Hepatocyte (in vitro differentiated cells): ENCODE results near the gene TBC1D1. TPM values are rescaled to one million over a fixed set of nuclear protein-coding genes. Genes with fewer than 3 reads are reported as not detected.

Experiments
- DNase-seq: peaks from one replicate; pipeline ENCODE4 v3.0.0-alpha.2; 2016; ENCODE audit warnings: low spot score
- H2AFZ ChIP-seq: fragments of 200-600 bp; sonication (generic); 2 replicates; pipeline ENCODE4 v1.6.0; 2016; ENCODE audit warnings: antibody characterized with exemption, mild to moderate bottlenecking
- H3K27ac ChIP-seq: fragments of 200-600 bp; sonication (generic); 2 replicates; pipeline ENCODE4 v1.5.1; 2016; ENCODE audit warnings: mild to moderate bottlenecking
- H3K27me3 ChIP-seq: fragments of 200-600 bp; sonication (generic); 2 replicates; pipeline ENCODE4 v1.6.1; 2016
- H3K36me3 ChIP-seq: fragments of 200-600 bp; sonication (generic); replicated peaks from 2 replicates; pipeline ENCODE4 v1.5.1; 2016; ENCODE audit warnings: low read depth; ENCODE audit not compliant: insufficient read depth
- H3K4me1 ChIP-seq: fragments of 200-600 bp; sonication (generic); 2 replicates; pipeline ENCODE4 v1.5.1; 2016; ENCODE audit warnings: mild to moderate bottlenecking, moderate library complexity; ENCODE audit not compliant: insufficient read depth
- H3K4me2 ChIP-seq: fragments of 200-600 bp; sonication (generic); 2 replicates; pipeline ENCODE4 v1.6.0; 2016
- H3K4me3 ChIP-seq: fragments of 200-600 bp; sonication (generic); 2 replicates; pipeline ENCODE4 v1.5.1; 2016; ENCODE audit warnings: mild to moderate bottlenecking
- H3K79me2 ChIP-seq: fragments of 200-600 bp; sonication (generic); 2 replicates; pipeline ENCODE4 v1.6.0; 2017; ENCODE audit warnings: mild to moderate bottlenecking
- H3K9me2 ChIP-seq: fragments of 200-600 bp; sonication (generic); replicated peaks from 2 replicates; pipeline ENCODE4 v1.6.0; 2017; ENCODE audit warnings: mild to moderate bottlenecking; ENCODE audit not compliant: insufficient read depth
- H3K9me3 ChIP-seq: fragments of 200-600 bp; sonication (generic); 2 replicates; pipeline ENCODE4 v1.5.1; 2016; ENCODE audit warnings: low read depth, mild to moderate bottlenecking
- H4K20me1 ChIP-seq: fragments of 200-600 bp; sonication (generic); 2 replicates; pipeline ENCODE4 v1.6.0; 2016; ENCODE audit warnings: mild to moderate bottlenecking; ENCODE audit not compliant: insufficient read depth, poor library complexity, severe bottlenecking
- EZH2 ChIP-seq: fragments of 200-600 bp; sonication (generic); IDR thresholded peaks from 2 replicates; pipeline ENCODE4 v1.6.1; 2016; ENCODE audit warnings: antibody characterized with exemption, mild to moderate bottlenecking, borderline replicate concordance
- EZH2phosphoT487 ChIP-seq: fragments of 200-600 bp; sonication (generic); IDR thresholded peaks from one replicate; pipeline ENCODE4 v1.6.1; 2018; ENCODE audit warnings: antibody characterized with exemption, mild to moderate bottlenecking, low read depth, moderate library complexity; ENCODE audit not compliant: unreplicated experiment, severe bottlenecking
- WGBS: methylation state at CpG from one replicate; pipeline ENCODE4 v1.1.6; 2016; ENCODE audit warnings: low lambda C conversion rate; ENCODE audit errors: missing lambda C conversion rate; 5-methylcytosine and 5-hydroxymethylcytosine counted together
- polyA plus RNA-seq: library from polyadenylated mRNA; unstranded; fragments of >200 nt; fragmentation: Nextera tagmentation; extraction: Ambion mirVana; gene quantifications from 2 replicates; pipeline ENCODE4 v1.2.1, GENCODE V29; 2016
- total RNA-seq: library from RNA; depleted of rRNA; stranded (reverse); fragments of >200 nt; gene quantifications from 2 replicates; pipeline ENCODE4 v1.2.3, GENCODE V29; 2014
- TF ChIP-seq, protein P1 (sequence below): fragments of 200-600 bp; sonication (generic); IDR thresholded peaks from 2 replicates; pipeline ENCODE4 v1.5.1; 2016; ENCODE audit warnings: antibody characterized with exemption, mild to moderate bottlenecking; ENCODE audit not compliant: poor library complexity

The TBC1D1 gene
- total and polyA plus RNA-seq, 2 experiments from 2014 or later: 45.6 to 117 TPM

GRCh38 chr4:38164346-38164745, 273.5 kb downstream of the TBC1D1 start:
- DNase-seq: no peak
- H3K9me2 ChIP-seq: no peaks in the 10 kb centered on the region
- H3K27me3 ChIP-seq: no peaks in the 10 kb centered on the region
- H3K9me3 ChIP-seq: no peaks in the 10 kb centered on the region
- H3K4me2 ChIP-seq: no peak overlapping the region
- H2AFZ ChIP-seq: no peak overlapping the region
- TF ChIP-seq EZH2 (no peak), EZH2phosphoT487 (no peak)
- TF ChIP-seq, protein P1, sequence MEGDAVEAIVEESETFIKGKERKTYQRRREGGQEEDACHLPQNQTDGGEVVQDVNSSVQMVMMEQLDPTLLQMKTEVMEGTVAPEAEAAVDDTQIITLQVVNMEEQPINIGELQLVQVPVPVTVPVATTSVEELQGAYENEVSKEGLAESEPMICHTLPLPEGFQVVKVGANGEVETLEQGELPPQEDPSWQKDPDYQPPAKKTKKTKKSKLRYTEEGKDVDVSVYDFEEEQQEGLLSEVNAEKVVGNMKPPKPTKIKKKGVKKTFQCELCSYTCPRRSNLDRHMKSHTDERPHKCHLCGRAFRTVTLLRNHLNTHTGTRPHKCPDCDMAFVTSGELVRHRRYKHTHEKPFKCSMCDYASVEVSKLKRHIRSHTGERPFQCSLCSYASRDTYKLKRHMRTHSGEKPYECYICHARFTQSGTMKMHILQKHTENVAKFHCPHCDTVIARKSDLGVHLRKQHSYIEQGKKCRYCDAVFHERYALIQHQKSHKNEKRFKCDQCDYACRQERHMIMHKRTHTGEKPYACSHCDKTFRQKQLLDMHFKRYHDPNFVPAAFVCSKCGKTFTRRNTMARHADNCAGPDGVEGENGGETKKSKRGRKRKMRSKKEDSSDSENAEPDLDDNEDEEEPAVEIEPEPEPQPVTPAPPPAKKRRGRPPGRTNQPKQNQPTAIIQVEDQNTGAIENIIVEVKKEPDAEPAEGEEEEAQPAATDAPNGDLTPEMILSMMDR: no peak
- no peaks in the 10 kb centered on the region for H3K79me2 ChIP-seq
- H4K20me1 ChIP-seq: no peaks in the 10 kb centered on the region
- H3K36me3 ChIP-seq: no peaks in the 10 kb centered on the region
- H3K4me1 ChIP-seq: peaks cover 4% of the 10 kb centered on the region
- WGBS: 88% methylated on average over 3 of the region's 3 CpGs
- H3K4me3 ChIP-seq: no peak overlapping the region
- H3K27ac ChIP-seq: peak overlapping the region; percentile 77

DNA sequence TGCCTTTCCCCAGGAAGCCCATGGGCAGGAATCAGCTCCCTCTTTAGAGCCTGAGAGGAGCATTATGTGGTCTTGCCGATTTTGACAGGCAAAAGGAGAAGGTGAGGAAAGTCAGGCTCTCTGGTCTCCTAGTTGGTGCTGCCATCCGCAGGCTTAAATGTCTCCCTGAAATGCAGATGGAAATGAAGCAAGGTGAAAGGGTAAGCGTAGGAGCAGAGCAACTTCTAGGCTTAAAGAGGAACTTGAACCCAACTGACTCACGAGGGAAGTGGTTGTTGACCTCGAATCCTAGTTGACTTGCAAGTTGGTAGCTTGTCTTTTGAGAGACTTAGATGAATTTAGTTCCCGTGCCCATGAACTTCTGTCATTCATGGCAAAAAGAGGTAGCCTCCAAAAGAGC, 275.2 kb downstream of the TBC1D1 start:
- no peak overlapping the region for H2AFZ ChIP-seq
- TF ChIP-seq EZH2 (no peak), EZH2phosphoT487 (no peak)
- TF ChIP-seq, protein P1: no peak
- H3K9me2 ChIP-seq: no peaks in the 10 kb centered on the region
- no peaks in the 10 kb centered on the region for H3K9me3 ChIP-seq
- no peak overlapping the region for H3K4me2 ChIP-seq
- no peaks in the 10 kb centered on the region for H3K27me3 ChIP-seq
- no peak overlapping the region for H3K27ac ChIP-seq
- H3K36me3 ChIP-seq: no peaks in the 10 kb centered on the region
- DNase-seq: no peak
- no peaks in the 10 kb centered on the region for H4K20me1 ChIP-seq
- WGBS: 74% methylated on average over 6 of the region's 6 CpGs
- H3K4me3 ChIP-seq: no peak overlapping the region
- H3K79me2 ChIP-seq: no peaks in the 10 kb centered on the region
- H3K4me1 ChIP-seq: no peaks in the 10 kb centered on the region

GRCh38 chr4:38166768-38167167, 275.9 kb downstream of the TBC1D1 start:
- DNase-seq: no peak
- Histone ChIP-seq H3K79me2 (no peaks in the 10 kb centered on the region), H3K27me3 (no peaks in the 10 kb centered on the region), H3K9me2 (no peaks in the 10 kb centered on the region), H3K9me3 (no peaks in the 10 kb centered on the region), H3K4me1 (no peaks in the 10 kb centered on the region), H3K27ac (no peak overlapping the region), H3K4me2 (no peak overlapping the region), H2AFZ (no peak overlapping the region), H3K36me3 (no peaks in the 10 kb centered on the region), H3K4me3 (no peak overlapping the region), H4K20me1 (no peaks in the 10 kb centered on the region)
- TF ChIP-seq EZH2: no peak
- TF ChIP-seq, protein P1: no peak
- TF ChIP-seq EZH2phosphoT487: no peak
- WGBS: 45% methylated on average over 3 of the region's 3 CpGs

- Histone ChIP-seq H3K36me3 (no peaks in the 10 kb centered on the region), H3K27ac (no peak overlapping the region), H2AFZ (no peak overlapping the region), H3K4me2 (no peak overlapping the region), H3K4me3 (no peak overlapping the region), H3K9me2 (no peaks in the 10 kb centered on the region), H3K27me3 (no peaks in the 10 kb centered on the region), H3K4me1 (no peaks in the 10 kb centered on the region), H3K79me2 (no peaks in the 10 kb centered on the region), H4K20me1 (no peaks in the 10 kb centered on the region), H3K9me3 (no peaks in the 10 kb centered on the region)
- TF ChIP-seq EZH2 (no peak), EZH2phosphoT487 (no peak)
- TF ChIP-seq, protein P1: no peak
- 78% methylated on average over 4 of the region's 4 CpGs for WGBS
- no peak for DNase-seq
These were observed 277.1 kb downstream of the TBC1D1 start for GRCh38 chr4:38167973-38168372.
